OCI-M2 (cell line): ENCODE results near the gene FUCA1.
"Not testable (repeated sequence)": the region's sequence is repeated elsewhere in the genome, so short reads cannot be mapped to it uniquely, and the experiment has no call there.

ENCODE experiments used
- DNase-seq: peaks from one replicate; lab custom pipeline; 2025; ENCODE audit not compliant: unreplicated experiment; lab: John Stamatoyannopoulos, UW

Gene FUCA1

DNA sequence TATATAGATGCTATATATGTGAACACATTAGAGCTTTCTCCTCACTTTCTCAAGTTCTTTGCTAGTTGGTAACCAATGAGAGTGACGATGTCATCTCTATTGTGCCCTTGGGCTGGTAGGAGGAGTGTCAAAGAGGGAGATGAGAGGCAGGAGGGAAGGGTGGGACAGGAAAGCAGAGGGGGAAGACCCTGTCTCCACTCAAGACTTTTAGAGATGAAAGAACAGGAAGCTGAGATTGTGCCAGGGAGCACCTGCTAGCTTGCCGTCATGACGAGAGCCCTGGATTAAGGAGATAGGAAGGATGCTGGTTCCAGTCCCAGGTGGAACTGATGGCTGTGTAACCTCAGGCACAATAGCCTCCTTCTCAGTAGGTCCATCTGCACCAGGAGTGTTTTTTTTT is 28.4 kb upstream of the FUCA1 start:
- no peak for DNase-seq

DNA sequence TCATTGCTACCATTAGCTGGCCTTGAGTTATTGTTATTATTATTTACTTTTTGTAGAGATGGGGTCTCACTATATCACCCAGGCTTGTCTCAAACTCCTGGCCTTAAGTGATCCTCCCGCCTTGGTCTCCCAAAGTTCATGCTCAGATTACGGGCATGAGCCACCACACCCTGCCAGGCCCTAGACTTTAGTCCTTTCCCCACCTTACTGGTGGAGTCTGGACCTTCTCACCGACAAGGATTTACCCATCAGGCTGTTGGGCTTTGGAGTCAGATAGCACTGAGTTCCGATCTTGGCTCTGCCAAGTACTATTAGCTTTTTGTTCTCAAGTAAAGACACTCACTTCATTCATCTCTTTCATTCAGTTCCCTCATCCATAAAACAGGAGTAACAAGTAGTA is 27.9 kb upstream of the FUCA1 start:
- DNase-seq, result no peak

DNA sequence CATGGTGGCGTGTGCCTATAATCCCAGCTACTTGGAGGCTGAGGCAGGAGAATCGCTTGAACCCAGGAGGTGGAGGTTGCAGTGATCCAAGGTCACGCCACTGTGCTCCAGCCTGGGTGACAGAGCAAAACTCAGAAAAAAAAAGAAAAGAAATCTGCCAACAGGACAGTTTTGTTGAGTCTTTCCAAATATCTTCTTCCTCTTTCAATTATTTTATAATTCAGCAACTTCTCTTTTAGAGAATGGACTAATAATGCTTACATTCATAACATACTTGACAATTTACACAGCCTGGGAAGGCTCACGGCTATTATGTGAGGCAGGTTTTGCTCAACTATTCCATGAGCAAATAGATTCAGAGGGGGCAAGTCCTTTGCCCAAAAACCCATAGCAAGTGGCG is 27.0 kb upstream of the FUCA1 start:
- DNase-seq, result no peak

DNA sequence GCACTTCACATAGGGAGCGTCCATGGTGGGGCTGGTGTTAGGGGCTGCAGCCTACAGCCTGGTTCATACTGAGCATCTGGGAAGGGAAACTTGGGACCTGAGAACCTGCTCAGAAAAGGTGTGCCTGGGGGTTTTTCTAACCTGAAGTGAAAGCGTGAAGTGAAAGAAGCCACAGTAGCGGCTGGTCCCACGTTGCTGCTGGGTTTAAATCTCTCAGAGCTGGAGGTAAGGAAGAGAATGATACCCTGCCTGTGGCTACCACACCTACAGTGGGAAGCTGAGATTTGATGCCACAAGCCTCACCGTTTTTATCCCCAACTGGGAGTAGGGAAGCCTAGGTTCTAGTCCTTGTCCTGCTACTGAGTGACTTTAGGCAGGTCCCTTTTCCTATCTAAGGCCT is 21.0 kb upstream of the FUCA1 start:
- no peak for DNase-seq

DNA sequence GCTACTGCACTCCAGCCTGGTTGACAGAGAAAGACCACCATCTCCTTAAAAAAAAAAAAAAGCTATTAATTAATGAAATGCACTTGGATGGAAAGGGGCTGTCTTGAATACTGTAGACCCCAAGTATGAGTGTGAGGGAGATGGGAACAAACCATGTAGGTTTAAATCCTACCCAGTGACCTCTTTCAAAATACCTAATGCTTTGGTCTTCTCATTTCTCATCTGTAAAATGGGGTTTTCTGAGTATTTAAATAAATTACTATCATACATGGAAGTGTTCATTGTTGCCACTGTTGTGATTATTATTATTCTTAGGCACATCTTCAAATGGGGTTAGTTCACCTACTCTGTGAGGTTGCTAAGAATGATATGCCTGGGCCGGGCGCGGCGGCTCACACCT is 17.1 kb upstream of the FUCA1 start:
- no peak for DNase-seq

DNA sequence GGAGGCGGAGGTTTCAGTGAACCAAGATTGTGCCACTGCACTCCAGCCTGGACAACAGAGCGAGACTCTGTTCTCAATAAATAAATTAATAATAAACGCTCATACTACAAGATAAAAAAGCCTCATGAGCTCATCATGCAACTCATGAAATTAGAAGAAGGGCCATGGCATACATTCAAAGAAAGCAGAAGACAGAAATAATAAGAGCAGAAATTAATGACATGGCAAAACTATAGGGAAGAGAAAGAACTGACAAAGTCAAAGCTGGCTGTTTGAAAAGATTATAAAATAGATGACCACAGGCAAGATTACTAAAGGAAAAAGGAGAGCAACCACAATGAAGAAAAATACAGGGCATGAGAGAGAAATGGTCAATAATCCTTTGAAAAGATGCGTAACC is 14.7 kb upstream of the FUCA1 start:
- DNase-seq, result no peak

DNA sequence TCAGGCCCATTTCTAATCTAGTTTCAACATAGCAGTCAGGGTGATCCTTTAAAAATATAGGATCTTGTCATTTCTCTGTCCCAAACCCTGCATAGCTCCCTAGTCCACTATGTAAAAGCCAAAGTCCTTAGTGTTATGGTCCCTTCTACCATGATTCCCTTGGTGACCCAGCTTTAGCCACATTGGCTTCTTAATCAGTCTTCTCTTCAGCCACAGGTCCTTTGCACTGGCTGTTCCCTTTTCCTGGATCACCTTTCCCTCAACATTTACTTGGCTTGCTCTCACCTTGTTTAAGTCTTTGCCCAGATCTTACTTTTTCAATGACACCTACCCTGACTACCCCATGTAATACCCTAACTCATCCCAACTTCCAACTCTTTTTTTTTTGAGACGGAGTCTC is 11.7 kb upstream of the FUCA1 start:
- no peak for DNase-seq

DNA sequence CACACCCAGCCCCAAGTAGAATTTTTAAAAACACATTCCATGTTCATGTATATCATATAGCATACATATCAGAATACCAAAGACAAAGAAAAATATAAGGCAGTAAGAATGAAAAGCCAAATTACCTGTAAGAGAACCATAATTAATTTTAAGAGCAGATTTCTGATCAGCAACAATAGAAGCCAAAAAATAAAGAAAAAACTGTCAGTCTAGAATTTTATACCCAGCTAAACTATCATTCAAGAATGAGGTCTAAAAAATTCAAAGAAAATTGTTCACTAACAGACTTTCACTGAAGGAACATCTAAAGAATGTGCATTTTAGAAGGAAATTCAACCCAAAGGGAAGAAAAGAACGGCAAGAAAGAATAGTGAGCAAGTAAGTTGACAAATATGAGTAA is 10.6 kb upstream of the FUCA1 start:
- no peak for DNase-seq

DNA sequence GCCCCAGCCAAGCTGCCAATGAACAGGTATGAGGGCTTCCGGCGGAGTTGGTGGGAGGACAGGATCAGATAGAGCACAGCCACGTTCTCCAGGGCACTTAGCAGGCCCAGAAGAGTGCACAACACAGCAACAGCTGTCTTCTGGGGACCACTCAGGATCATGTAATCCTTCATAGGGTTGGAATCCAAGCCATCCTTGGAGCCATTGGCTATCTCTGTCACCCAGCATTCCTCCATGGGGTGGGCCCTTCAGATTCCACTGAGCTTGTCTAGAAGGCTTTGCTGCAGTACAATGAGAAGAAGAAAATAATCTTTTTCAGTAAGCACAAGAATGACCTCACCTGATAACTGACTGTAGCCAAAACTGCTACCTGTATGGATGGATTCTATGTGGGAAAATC is 7.3 kb upstream of the FUCA1 start:
- DNase-seq, result no peak

DNA sequence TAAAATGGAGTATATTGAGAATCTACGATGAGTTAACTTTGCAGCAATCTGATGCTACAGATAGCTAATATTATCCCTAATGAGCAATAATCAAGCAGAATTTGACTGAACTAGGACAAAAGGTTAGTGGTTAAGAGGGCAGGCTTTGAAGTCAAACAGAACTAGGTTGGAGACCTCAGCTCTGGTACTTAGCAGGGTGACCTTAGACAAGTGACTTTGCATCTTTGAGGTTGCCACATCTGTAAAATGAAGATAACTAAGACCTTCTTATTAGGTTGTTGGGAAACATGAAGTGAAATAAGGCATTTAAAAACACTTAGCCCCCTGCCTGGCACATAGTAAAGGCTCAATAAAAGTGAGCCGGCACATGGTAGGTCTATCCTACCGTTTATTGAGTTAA is 4.3 kb upstream of the FUCA1 start:
- DNase-seq, result no peak

DNA sequence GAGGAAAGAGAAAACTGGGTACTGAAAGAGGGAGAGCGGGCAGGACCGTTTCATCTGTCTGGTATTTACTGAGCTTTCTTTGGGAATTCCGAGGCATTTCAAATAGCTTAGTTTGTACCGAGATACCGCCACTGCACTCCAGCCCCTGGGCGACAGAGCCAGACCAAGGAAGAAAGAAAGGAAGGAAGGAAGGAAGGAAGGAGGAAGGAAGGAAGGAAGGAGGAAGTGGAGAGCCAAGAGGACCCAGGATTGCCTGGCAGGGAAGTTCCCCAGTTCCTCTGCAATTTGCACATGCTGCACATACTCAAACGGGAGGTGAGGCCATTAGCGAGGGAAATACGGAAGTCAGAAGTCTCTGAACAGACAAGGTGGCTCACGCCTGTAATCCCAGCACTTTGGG is 961 bp upstream of the FUCA1 start:
- DNase-seq, result no peak

DNA sequence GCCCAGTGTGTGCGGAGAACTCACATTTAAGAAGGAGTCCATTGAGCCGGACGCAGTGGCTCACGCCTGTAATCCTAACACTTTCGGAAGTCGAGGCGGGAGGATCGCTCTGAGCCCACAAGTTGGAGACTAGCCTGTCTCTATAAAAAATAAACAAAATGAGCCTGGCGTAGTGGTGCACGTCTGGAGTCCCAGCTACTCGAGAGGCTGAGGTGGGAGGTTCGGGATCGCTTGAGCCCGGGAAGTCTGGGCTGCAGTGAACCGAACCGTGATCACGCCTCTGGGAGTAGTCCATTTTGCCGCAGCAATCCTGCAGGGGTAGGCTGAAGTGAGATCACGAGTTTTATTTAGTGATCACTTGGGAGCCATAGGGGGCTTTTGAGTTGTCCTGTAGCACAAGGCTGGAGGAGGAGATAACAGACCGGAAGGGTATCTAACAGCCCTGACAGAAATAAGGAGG is 497 bp upstream of the FUCA1 start:
- peak; percentile 90 for DNase-seq

DNA sequence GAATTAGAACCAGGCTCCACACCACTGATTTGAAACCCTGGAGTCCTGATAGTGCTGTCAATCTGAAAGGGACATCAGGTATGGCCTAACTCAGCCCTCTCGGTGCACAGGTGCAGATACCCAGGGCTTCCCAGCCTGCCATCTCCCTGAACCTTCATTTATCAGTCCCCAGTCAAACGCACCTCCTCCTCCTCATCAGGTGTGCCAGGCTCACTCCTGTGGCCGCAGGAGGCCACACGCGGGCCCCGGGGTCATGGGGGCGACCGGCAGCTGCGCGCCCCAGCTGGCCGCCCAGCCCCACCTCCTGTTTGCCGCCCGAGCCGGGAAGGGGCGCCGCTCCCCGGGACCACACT is 572 bp downstream of the FUCA1 start:
- DNase-seq, result no peak

DNA sequence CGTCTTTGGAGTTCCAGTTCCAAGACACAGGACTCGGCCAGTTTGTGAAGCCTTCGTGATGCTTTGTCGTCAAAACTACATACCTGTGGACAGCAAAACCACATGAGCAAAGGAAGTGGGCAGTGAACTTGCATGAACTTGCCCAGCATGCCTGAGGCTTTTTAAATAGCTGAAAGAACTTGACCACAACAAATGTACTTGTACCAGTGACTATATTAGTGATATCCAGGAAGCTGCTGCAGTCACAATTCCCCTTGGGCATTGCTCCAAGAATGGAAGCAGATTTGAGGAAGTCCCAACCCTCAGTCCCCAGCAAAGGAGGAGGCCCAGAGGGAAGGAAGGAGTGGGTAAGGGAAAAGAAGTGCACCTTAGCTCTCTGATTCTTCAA is 2.6 kb downstream of the FUCA1 start:
- DNase-seq, result no peak

DNA sequence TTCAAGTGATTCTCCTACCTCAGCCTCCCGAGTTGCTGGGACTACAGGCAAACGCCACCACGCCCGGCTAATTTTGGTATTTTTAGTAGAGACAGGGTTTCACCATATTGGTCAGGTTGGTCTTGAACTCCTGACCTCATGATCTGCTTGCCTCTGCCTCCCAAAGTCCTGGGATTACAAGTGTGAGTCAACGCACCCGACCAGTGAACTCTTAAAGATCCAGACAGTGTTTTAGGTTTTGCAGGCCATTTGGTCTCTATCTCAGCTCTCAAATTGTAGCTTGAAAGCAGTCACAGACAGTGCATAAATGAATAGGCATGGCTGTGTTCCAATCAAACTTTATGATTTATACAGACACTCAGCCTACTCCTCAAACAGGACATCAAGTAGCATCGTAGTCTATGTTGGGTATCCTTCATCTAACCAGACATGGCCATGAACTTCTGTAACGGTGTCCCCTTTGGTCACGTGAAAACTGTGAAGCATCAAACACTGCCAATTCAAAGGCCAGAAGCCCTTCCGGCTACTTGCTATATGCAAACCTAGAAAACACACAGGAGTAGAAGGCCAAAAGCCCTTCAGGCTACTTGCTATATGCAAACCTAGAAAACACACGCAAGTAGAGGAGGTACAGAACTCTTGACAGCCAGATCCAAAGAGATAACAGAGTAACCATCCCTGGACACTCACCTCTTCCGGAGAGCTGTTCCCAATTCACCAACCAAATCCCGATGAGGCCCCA is 3.1 kb downstream of the FUCA1 start:
- DNase-seq, result no peak

DNA sequence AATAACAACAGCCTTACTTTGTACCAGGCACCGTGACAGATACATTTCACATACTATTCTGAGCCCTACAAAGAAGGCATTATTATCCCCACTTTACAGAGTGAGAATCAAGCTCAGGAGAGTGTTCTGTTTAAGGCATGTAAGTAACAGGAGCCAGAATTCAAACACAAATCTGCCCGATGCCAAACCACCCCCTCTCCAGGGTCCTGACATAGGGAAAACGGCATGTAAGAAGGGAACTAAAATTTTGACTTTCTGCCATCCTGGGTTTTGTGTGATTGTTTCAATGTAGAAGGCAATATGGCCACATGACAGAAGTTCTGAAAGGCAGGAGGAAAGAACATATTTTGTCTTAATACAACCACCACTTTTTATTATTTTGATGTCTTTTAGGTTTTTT is 5.5 kb downstream of the FUCA1 start:
- DNase-seq, result no peak

DNA sequence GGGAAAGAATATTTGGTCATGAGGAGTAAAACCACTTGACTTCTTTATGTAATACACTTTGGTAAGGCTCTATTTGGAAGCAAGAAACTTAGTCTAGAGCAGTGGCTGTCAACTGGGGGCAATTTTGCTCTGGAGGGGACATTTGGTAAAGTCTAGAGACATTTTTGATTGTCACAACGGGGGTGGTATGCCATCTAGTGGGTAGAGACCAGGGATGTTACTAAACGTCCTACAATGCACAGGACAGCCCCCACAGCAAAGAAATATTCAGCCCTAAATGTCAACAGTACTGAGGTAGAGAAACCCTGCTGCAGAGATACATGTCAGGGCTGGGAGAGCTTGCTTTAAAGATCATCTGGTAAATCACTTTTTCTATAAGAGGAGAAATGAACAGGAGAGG is 13.5 kb downstream of the FUCA1 start:
- no peak for DNase-seq

DNA sequence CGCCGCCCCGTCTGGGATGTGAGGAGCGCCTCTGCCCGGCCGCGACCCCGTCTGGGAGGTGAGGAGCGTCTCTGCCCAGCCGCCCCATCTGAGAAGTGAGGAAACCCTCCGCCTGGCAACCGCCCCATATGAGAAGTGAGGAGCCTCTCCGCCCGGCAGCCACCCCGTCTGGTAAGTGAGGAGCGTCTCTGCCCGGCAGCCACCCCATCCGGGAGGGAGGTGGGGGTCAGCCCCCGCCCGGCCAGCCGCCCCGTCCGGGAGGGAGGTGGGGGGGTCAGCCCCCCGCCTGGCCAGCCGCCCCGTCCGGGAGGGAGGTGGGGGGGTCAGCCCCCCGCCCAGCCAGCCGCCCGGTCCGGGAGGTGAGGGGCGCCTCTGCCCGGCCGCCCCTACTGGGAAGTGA is 15.0 kb downstream of the FUCA1 start:
- DNase-seq, result not testable (repeated sequence)

DNA sequence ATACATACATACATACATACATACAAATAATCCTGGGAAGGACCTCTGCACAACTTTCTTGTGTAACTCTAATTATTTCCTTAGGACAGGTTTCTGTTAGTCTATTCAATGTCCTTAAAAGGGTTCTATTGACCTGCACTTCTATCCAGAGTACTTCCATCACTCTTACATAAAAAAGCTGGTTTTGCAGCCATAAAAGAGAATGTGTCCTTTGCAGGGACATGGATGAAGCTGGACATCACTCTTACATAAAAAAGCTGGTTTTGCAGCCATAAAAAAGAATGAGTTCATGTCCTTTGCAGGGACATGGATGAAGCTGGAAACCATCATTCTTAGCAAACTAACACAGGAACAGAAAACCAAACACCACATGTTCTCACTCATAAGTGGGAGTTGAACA is 16.7 kb downstream of the FUCA1 start:
- DNase-seq, result not testable (repeated sequence)

DNA sequence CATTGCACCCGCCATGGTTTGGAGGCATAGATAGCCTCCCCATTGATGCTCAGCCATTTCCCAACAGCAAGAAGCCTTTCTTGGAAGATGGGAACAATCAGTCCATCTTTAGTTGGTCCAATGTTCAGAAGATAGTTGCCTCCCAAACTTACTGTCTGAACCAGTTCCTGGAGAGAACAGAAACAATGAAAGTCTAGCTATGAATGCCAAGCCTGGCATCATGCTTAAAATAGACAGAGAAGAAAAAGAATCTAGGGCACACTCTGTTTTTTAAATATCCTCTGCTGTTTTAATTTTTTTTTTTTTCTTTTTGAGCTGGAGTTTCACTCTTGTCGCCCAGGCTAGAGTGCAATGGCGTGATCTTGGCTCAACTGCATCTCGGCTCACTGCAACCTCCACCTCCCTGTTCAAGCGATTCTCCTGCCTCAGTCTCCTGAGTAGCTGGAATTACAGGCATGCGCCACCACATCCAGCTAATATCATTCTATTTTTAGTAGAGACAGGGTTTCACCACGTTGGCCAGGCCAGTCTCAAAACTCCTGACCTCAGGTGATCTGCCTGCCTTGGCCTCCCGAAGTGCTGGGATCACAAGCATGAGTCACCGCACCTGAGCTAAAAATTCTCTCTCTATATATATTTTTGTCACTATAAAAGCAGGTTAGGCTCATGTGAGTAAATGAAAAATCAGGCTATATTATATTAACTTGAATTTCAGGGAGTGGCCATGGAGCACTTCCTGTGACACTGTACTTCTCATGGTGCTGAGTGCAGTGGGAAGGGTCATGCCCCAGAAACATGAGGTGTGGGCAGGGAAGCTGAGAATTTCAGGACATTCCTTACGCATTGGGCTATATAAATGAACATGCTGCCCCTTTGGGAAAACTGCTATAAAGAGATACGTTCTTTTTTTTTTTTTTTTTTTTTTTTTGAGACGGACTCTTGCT is 19.1 kb downstream of the FUCA1 start:
- DNase-seq, result no peak

DNA sequence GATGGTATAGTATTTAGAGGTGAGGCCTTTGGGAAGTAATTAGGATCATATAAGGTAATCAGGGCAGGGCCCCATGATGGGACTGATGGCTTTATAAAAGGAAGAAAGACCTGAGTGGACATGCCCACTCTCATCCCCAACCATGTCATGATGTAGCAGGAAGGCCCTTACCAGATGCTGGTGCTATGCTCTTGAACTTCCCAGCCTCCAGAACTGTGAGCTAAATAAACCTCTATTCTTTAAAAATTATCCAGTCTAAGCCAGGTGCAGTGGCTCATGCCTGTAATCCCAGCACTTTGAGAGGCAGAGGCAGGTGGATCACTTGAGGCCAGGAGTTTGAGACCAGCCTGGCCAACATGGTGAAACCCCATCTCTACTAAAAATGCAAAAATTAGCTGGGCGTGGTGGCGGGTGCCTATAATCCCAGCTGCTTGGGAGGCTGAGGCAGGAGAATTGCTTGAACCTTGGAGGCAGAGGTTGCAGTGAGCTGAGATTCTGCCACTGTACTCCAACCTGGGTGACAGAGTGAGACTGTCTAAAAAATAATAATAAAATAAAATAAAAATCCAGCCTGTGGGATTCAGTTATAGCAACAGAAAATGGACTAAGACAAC is 20.5 kb downstream of the FUCA1 start:
- DNase-seq, result not testable (repeated sequence)

DNA sequence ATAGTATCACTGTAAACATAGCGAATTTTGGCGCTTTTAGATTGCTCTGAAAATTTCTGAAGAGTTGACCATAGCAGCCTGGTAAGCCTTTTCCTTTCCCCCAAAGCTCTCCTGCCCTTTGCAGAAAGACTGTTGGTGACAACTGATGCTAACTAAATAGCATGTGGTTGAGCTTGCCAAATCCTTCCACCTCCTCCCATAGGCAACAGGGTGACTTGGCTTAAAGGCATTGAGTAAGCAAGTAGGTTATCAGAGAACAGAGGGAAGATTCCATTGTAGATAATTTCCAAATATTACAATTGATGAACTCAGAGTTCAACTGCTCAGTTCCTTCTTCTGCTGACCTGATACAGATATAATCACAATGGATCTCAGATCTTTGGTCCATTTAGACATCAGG is 22.9 kb downstream of the FUCA1 start:
- no peak for DNase-seq
